ENCODE measurements around the gene OMP.

GRCh38 chr11:77144857-77145428 is 42.3 kb downstream of the OMP start:
- TF ChIP-seq POLR2AphosphoS5 (IDR thresholded peaks at IDR 0.05; ENCODE audit: low read depth, low read length) (no peak), PAX5 (IDR thresholded peaks at IDR 0.05; ENCODE audit: insufficient read depth, low read length, severe bottlenecking) (no peak), POU2F2 (IDR thresholded peaks at IDR 0.05; ENCODE audit: low read depth, low read length) (no peak), TAF1 (IDR thresholded peaks at IDR 0.05; ENCODE audit: low read depth, low read length) (no peak)

All from GM12891 (cell line).